HG03575 (cell line): Measurements from ENCODE around the gene CCND3.

Experiments used
- ATAC-seq: cut with Tn5 transposase; IDR thresholded peaks from one replicate; pipeline ENCODE4 v1.9.1; 2021; ENCODE audit not compliant: unreplicated experiment, insufficient number of reproducible peaks, low FRiP score; ENCODE audit errors: extremely low read depth

The CCND3 gene

DNA sequence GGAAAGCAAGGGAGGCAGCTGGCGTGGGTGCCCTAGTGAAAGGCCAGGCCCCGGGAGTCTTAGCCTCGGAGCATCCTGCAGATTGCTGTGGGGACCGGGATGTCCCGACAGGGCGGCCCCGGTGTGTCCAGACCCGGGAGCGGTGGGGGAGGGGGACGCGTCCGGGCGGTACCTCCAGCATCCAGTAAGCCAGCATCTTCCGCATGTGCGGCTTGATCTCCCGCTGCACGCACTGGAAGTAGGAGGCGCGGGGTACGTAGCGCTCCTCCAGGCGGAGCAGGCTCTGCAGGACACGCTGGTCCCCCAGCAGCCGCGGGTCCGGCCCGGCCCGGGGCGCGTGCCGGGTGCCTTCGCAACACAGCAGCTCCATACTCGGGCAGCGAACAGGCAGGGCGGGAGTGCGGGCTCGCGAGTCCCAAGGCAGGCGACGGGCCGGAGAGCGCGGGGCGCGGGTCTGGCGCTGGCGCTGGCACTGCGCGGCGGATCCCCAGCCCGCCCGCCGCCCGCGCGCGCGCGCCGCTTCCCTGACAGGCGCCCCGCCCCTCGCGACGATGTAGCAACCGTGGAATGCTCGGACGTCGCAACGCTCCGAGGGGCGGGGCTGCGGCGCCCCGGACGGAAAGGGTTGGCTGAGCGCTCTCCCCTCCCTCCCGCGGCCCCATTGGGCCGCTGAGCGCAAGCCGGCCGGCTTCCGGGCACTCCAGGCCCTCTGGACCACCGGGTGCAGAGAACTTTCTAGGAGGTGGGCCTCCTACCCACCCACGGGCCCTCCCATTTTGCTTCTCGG is at the start of gene CCND3:
Gene CCND3 (minus strand): TSS at position 529 of the 787 bp plus-strand sequence. CDS start 159 bp downstream, at position 370.
- ATAC-seq, result no peak

DNA sequence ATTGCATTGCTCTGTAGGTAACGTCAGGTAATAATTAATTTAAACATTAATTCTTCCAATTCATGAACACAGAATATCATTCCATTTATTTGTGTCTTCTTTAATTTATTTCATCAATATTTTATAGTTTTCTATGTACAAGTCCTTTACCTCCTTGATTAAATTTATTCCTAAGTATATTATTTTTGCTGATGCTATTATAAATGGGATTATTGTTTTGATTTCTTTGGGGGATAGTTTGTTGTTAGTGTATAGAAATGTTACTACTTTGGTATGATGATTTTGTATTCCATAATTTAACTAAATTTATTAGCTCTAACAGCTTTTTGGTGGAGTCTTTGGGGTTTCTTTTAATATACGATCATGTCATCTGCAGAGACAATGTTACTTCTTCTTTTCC is 44.7 kb upstream of the CCND3 start:
- no peak for ATAC-seq

DNA sequence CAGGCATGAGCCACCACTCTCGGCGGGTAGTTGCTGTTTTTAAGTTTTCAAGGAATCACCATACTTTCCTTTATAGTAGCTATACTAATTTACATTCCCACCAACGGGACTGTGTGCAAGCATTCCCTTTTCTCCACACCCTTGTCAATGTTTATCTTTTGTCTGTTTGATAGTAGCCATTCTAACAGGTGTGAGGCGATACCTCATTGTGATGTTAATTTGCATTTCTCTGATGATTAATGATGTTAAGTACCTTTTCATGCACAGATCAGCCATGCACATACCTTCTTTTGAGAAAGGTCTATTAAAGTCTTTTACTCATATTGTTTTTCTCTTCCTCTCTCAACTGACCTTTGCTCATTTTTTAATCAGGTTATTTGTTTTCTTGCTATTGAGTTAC is 43.0 kb upstream of the CCND3 start:
- ATAC-seq, result no peak

DNA sequence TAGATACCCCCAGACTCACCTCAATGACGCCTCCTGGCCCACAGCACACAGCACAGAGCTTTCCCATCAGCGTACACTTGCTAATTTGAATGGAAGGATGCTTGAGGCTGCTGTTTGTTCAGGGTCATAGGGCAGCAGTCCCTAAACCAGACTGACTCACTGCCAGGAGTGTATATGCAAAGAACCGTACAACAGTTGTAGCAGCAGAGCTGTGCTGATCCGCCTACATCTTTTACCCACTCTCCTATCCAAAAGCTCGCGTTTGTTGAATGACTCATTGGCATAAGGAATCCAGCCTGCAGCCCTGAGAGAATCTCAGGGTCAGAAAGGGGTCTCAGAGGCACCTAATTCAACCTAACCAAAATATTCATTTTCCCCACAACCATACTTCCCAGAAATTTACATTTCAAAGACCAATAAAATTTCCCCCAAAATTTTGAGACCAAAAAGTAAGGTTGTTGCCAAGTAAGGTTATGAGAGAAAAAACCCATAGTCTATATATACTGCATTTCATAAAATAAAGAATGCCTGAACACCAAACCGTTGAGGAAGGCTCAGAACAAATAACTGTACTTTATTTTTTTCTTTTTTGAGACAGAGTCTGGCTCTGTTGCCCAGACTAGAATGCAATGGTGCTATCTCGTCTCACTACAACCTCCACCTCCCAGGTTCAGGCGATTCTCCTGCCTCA is 35.3 kb upstream of the CCND3 start:
- no peak for ATAC-seq

DNA sequence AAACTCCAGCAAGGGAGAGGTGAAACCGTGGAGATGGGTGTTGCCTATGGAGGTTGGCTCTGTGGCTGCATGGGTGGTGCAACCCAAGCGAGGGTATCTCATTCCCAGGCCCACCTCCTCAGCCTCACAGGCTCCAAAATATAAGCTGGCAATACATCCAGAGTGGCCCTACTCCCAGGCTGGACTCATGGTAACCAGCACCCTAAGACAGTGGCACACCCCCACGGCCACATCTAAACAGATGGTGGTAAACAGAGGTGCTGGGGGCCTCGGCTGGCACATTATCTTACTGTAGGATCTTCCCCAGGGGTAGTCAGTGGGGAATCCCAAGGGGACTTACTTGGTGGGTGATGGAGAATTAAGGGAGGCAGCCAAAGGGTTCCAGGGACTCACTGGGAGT is 33.7 kb upstream of the CCND3 start:
- ATAC-seq, result no peak

DNA sequence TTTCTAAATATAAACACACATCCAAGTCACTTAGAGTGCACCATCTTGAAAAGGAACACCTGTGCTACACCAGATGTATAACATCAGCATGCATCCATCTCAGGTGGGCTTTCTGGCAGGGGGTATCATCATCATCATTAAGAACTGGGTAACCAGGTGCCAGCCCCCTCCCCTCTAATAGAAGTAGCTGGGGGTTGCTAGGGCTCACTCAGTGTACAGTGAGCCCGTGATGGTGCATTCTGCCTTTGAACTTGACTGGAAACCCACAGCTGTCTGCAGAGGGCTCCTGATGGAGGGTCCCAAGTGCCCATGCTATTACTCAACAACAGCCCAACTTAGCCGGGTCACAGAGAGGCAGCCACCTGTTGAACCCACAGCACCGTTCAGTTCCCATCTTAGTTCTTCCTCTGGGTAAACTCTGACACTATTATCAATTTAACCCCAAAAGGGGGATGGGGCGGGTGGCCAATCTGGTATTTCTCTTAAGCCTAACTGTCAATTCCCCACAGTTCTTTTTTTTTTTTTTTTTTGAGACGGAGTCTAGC is 32.7 kb upstream of the CCND3 start:
- no peak for ATAC-seq

DNA sequence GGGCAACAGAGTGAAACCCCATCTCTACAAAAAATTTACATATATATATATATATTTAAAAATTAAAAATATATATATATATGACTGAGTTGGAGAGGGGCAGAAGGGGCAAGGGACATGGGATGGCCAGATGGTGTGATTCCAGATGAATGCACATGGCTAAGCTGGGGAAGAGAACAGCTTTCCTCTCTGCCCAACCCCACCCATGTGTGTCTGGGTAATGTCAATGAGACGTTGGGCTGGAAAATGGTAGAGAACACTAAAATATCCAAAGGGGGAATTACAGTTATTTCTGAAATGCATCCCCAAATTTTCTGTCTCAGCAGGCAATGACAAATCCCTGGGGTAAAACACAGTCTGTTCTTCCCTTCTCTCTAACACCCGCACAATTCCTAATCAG is 31.2 kb upstream of the CCND3 start:
- no peak for ATAC-seq

DNA sequence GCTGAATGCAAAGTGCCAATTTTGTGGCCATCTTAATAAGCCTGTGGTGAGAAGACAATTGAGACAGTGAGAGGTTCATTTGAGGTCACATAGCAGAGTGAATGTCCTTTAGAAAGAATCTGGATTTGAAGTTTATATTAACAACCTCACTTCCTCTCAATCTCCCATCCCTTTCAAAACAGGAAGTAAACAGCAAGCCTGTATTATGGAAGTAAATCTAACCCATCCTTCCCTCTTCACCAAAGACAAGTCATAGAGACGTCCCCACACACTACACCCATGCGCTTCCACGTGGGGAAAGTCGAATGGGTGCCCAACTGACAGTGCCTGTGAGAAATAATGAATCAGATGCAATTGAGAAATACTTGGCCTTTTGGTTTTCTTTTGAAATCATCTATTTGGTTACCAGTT is 28.8 kb upstream of the CCND3 start:
- no peak for ATAC-seq

DNA sequence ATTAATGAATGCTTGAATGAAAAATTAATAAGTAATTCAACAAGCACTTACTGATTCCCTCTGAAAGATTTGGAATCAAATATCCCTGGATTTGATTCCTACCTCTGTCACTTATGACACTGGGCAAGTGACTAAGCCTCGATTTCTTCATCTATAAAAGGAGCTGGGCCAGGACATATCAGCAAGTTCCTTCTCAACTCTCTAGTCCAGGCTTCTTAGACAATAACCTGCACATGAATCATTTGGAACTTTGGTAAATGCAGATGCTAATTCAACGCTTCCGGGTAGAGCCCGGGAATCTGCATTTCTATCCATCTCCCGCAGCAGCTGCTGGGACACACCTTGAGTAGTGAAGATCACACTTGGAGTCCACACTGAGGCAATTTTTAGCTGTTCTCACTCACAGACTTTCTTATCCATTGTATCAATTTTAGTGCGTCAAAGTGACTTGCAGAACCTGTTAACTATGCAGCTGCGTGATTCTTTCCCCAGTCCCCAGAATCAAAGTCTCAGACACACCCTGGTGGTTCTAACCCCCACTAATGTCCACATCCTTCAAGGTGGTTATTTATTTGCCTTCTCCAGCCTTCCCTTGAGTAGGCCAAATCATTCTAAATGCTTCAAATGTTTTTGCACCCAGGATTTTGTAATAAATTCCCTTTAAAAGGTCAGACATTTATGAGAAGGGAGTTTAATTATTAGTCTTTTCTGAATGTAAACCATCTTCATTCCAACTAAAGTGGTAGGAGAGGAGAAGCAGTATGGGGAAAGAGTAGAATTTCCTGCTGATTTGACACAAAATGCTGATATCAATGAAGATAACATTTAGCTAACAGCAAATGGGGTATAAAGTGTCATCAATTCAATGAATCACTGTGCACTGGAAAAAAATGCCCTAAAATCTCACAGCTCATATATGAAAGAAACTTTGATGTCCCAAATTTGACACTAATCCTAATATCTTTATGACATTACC is 26.0 kb upstream of the CCND3 start:
- no peak for ATAC-seq

DNA sequence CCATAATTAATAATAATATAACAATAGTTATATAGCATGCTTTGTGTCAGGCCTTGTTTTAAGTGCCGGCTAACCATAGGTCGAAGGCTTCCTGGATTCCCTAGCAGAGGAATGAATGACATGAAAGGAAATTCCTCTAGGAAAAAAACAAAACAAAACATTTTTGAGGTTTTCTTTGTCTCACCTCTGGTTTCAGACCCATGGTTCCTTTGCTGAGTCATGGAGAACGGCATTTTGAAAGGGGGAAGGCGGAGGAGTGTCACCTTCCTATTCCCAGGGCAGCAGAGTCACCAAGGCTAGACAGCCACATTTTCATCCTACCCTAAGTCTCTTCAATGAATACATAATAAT is 25.3 kb upstream of the CCND3 start:
- no peak for ATAC-seq

DNA sequence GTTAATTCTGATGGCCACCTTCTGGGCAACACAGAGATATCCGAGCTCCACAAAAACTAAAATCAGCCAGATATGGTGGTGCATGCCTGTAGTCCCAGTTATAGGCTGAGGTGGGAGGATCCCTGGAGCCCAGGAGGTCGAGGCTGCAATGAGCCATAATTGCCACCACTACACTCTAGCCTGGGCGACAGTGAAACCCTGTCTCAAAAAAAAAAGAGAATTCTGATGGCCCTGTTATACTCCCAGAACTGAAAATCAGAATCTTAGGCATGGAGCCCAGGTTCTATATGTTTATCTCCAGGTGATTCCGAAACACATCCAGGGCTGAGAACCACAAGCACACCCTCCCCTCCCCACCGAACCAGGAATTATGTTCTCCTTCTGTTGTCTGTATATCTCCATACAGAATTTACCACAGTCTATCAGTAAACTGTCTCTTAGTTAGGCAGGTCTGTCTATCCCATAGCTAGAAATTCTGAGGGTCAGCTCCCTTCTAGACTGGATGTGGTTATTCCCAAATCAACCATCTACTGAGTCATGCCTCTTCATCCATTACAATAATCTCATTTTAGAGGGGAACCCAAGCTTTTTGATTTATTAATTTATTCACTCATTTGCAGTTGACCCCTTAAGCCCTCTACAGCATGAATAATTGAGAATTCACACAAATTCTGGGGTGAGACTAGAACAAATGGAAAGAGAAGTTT is 24.8 kb upstream of the CCND3 start:
- ATAC-seq, result no peak

DNA sequence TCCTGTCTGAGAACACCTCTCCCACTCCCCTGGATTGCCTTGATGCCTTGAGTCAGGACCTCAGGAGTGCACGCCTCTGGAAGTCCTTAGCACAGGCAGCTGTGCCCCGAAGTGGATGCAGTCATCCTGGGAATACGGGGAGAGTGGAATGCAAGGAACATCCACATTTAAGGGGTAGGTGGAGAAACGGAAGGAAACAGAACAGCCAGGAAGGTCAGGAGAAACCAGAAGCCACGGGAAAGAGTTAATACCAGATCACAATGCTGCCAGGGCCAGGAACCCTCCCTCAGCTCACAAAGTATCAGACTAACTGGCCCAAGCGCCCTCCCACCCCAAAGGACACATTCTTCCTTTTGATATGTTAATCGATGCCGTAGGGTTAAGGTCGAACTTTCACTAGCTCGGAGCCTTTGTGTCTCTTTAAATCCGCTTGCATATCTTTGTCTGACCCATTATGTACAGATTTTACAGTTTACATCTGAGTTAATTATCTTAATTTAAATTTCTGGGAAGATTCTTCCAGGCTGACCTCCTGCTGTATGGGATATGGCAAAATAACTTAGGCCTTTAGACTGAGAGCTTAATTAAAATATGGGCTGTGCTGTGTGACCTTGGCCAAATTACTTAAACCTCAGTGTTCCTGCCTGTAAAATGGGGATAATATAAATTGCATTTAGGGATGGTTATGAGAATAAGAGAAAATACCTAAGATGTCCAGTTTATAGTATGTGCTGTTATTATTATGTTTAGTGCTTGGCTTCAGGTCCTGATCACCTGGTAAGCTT is 24.0 kb upstream of the CCND3 start:
- ATAC-seq, result no peak

DNA sequence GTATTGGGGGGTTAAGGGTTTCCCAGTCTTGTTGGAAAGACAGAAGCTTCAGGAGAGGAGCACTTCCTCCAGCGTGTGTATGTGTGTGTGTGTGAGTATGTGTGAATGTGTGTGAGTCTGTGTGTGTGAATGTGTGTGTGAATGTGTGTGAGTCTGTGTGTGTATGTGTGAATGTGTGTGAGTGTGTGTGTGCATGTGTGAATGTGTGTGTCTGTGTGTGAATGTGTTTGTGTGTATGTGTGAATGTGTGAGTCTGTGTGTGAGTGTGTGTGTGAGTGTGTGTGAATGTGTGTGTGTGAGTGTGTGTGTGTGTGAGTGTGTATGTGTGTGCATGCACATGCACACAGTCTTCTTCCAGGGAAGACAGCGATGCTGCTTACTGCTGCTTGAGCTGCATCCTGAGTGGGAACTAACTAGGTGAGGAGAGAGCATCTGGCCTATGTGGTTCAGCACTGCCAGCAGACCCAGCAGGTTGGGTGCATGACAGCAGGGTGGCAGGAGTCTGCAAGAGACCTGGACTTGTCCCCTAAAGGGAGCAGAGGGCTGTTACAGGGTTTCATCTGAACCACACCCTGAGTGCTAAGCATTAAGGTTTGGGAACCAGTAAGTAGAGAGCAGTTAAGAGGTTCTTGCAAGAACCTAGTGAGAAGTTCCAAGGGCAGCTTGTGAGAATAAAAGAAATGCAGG is 22.7 kb upstream of the CCND3 start:
- ATAC-seq, result no peak

DNA sequence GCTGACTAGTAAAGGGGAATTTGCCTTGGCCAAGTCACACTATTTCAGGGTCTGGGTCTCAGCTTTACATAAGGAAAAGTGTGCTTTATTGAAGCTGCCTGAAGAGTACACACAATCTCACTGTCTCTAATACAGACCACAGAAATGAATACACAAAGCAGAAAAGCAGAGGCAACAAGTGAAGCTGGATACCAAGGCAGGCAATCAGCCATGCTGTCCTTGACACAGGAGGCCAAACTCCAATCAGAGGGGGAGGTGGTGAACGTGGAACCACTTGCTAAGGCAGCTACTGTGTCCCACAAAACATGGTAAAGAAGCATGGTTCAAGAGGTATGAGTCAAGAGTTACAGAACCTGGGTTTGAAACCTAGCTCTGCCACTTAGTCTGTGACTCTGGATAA is 21.8 kb upstream of the CCND3 start:
- ATAC-seq, result no peak

DNA sequence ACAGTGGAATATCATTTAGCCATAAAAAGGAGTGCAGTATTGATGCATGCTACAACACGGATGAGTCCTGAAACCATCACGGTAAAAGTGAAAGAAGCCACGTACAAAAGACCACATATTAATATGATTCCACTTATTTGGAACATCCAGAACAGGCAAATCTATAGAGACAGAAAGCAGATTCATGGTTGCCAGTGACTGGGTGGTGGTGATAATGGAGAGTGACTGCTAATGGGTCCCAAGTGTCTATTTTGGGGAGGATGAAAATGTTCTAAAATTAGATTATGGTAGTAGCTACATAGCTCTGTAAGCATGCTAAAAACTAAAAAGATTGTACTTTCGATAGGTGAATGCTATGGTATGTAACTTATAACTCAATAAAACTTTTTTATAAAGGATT is 18.4 kb upstream of the CCND3 start:
- ATAC-seq, result no peak

DNA sequence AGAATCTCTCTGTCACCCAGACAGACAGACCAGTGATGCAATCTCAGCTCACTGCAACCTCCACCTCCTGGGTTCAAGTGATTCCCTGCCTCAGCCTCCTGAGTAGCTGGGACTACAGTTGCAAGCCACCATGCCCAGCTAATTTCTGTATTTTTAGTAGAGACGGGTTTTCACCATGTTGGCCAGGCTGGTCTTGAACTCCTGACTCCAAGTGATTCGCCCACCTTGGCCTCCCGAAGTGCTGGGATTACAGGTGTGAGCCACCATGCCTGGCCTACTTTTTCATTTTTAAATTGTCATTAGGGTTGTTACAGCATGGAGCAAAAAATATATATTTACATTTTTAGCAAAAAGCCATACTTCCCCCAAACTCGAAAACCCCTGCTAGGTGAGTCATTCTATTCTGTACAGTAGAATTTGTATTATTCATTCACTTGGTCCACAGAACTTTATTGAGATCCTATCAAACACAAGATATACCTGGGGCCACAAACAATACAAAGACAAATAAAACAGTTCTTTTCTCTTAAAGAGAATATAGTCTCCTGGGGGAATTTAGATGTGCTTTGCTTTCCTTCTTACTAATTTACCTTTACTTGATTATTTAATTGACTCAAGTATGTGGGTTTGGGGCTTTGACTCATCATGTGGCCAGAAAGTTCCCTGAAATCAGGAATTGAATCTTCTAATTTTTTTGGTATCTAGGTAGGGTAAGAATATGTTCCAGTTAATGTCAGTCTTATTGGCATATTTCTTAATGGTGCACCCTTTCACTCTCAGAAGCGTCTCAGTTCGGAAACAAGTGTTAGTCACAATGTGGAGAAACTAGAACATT is 16.6 kb upstream of the CCND3 start:
- no peak for ATAC-seq

DNA sequence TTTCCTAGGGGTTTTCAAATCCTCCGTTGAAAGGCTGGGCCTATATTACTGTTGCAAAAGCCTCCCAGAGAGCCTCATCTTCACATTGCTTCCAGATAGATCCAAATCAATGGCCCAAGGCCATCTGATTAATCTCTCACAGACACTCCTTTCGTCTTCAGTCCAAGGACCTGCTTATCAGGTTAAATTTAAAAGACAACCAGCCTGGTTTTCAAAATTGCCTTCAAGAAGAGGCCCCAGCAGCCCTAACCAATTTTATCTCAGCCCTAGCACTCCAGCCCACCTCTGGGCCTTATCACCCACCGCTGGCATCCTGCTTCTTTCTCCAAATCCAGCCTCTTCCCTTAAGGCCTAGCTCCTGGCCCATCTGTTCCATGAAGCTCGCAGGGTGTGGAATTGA is 15.5 kb upstream of the CCND3 start:
- no peak for ATAC-seq
